Activated naive CD4-positive, alpha-beta T cell treated with anti-CD3 and anti-CD28 coated beads, Interleukin-2, amount 50 U/mL, for 72 hours (primary cell): ENCODE results near the gene MLEC. TPM values are rescaled to one million over a fixed set of nuclear protein-coding genes. Genes with fewer than 3 reads are reported as not detected.
A peak's percentile ranks its signal among the peaks of the same experiment; 100 is the strongest.

Source experiments
- ATAC-seq, 2 donors: fragments of 150-1000 bp; cut with Tn5 transposase; 2 replicates each; pipeline ENCODE4 v1.10.0; 2021; ENCODE audit warnings: mild to moderate bottlenecking in 2 of 2, moderate library complexity in 2 of 2
- DNase-seq, 2 donors: peaks; one replicate each; pipeline ENCODE4 v3.0.0; 2021 to 2022; ENCODE audit warnings: low spot score in 2 of 2
- H3K27ac Mint-ChIP-seq, 2 donors: one replicate each; pipeline ENCODE4 v1.8.0; 2022; ENCODE audit warnings: mild to moderate bottlenecking in 2 of 2, mixed read lengths in 2 of 2
- H3K36me3 Mint-ChIP-seq, 2 donors: one replicate each; pipeline ENCODE4 v1.8.0; 2022; ENCODE audit warnings: mixed read lengths in 2 of 2
- H3K9me3 Mint-ChIP-seq, 2 donors: one replicate each; pipeline ENCODE4 v1.8.0; 2022; ENCODE audit warnings: mixed read lengths in 2 of 2
- total RNA-seq, 2 donors: library from RNA; stranded (reverse); gene quantifications; one replicate each; pipeline ENCODE4 v1.2.3, GENCODE V29; 2022

Gene MLEC
- total RNA-seq, 2 donors from 2014 or later, result 51.0 to 89.9 TPM

DNA sequence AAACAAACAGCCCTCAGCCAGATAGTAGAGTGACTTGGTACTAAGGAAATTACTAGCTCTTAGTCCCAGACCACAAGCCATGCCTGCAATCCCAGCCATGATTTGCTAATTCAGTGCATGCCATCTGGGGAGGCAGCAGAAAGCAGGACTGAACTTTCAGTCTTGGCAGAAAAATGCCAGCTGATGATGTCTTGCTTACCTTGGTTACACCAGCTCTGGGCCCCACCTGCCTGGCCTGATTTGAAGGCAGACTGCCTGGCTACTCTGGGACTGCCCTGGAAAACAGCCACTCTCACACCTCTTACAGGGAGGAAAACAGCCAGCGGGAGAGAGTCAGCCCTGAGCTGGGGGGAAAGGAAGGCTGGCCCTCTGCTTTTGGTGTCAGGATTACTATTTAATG, 18.7 kb downstream of the MLEC start:
- DNase-seq, result no peak
- no peak for ATAC-seq
- peaks cover 0 to 4% of the 10 kb centered on the region in 2 donors for H3K36me3 Mint-ChIP-seq
- H3K27ac Mint-ChIP-seq, result no peak overlapping the region
- no peaks in the 10 kb centered on the region for H3K9me3 Mint-ChIP-seq

DNA sequence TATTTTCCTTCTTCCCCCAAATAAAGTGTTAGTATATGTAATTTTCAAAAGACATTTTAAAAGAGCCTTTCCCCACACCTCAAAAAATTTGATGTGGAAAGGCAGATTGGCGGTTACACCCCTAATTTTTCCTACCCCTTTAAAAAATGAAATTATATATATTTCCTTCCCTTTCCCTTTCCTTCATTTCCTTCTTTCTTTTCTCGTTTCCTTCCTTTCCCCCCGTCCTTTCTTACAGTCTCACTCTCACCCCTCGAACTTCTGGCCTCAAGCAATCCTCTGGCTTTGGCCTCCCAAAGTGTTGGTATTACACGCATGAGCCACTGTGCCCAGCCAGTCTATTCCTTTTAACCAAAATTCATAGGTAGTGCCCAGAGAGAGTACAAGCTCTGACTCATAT, 19.1 kb downstream of the MLEC start:
- Mint-ChIP-seq H3K36me3 (peaks cover 2 to 7% of the 10 kb centered on the region in 2 donors), H3K27ac (peak overlapping the region in 1 of 2 donors; percentile 6), H3K9me3 (no peaks in the 10 kb centered on the region)
- ATAC-seq (no peak), DNase-seq (no peak)

DNA sequence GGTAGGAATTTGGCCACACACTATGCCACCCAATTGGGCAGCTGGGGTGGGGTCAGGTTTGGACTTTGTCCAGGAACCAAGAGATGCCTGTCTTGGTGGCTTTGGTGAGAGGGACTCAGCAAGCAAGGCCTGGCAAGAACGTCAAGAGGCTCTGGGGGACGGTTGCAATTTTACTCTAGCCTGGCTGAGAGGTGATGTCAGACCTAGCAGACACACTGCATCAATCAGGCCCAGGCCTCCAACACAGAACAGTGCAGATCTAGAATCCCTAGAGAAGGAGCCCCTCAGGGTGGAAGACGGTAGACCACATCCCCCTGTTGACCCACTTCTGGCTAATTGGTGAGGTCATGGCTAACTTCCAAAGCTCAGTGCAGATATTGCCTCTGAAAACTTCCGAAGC, 21.7 kb downstream of the MLEC start:
- Mint-ChIP-seq H3K27ac (no peak overlapping the region), H3K36me3 (peaks cover 10% of the 10 kb centered on the region in 2 donors), H3K9me3 (no peaks in the 10 kb centered on the region)
- no peak for ATAC-seq
- no peak for DNase-seq

DNA sequence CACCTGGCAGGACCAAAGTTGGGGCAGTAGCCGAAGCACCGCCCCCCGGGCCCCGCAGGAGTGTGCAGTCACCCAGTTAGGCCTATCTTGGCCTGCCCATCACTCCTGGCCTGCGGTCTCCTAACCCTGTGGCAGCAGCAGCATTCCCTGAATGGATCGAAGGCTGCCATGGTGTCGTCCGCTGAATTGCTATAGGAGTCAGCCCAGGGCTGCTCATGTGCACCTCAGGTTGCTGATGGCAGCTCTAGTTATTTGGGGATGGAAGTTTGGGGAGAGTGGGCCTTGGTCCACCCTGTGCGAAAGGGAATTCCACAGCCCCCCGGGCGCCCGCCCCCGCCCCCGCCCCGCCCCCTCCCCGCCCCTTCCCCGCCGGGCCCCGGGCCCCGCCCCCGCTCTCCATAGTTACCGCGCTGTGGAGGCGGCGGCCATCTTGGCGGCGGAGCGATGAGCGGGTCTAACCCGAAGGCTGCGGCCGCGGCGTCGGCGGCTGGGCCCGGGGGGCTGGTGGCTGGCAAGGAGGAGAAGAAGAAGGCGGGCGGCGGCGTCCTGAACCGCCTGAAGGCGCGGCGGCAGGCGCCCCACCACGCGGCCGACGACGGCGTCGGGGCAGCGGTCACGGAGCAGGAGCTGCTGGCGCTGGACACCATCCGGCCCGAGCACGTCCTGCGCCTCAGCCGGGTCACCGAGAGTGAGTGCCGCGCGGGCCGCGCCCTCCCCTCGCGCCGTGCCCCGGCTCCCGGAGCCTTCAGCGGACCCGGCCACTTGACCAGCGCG, 23.3 kb downstream of the MLEC start, which contains the start of gene UNC119B:
TSS of gene UNC119B (plus strand) at position 428 of the 774 bp plus-strand sequence. CDS start at position 445, 17 bp downstream.
- ATAC-seq (peak; percentile 83 to 85), DNase-seq (peak; percentile 73 to 75)
- Mint-ChIP-seq H3K36me3 (peaks cover 10 to 16% of the 10 kb centered on the region in 2 donors), H3K9me3 (no peaks in the 10 kb centered on the region), H3K27ac (peak within 1 kb of the TSS; percentile 58 to 86)

GRCh38 chr12:120710805-120711296, 23.9 kb downstream of the MLEC start:
- peak in 1 of 2 donors; percentile 43 for DNase-seq
- Mint-ChIP-seq H3K27ac (peak overlapping the region; percentile 58 to 86), H3K9me3 (no peaks in the 10 kb centered on the region), H3K36me3 (peaks cover 10 to 16% of the 10 kb centered on the region in 2 donors)
- ATAC-seq, result peak; percentile 23 to 43

DNA sequence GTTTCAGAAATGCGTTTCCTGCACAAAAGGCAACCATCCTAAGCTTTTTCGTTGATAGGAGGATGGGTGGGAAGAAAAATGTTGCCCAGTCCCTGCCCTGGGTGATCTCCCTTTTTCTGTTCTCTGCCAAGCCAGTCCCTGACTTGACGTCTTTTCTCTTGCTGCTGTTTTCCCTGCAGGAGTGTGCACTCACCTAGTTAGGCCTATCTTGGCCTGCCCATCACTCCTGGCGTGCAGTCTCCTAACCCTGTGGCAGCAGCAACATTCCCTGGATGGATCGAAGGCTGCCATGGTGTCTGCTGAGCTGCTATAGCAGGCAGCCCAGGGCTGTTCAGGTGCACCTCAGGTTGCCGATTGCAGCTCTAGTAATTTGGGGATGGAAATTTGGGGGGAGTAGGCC, 24.5 kb downstream of the MLEC start:
- Mint-ChIP-seq H3K9me3 (no peaks in the 10 kb centered on the region), H3K27ac (peak overlapping the region; percentile 58 to 86), H3K36me3 (peaks cover 13 to 20% of the 10 kb centered on the region in 2 donors)
- DNase-seq, result no peak
- ATAC-seq, result no peak

GRCh38 chr12:120712610-120713009, 25.7 kb downstream of the MLEC start:
- H3K9me3 Mint-ChIP-seq, result no peaks in the 10 kb centered on the region
- ATAC-seq (no peak), DNase-seq (no peak)
- H3K27ac Mint-ChIP-seq, result no peak overlapping the region
- peaks cover 15 to 26% of the 10 kb centered on the region in 2 donors for H3K36me3 Mint-ChIP-seq

- peak; percentile 60 to 65 for ATAC-seq
- peak in 1 of 2 donors; percentile 80 for DNase-seq
- Mint-ChIP-seq H3K27ac (peak overlapping the region in 1 of 2 donors; percentile 11), H3K36me3 (peaks cover 22 to 26% of the 10 kb centered on the region in 2 donors), H3K9me3 (no peaks in the 10 kb centered on the region)
These were observed 27.0 kb downstream of the MLEC start for GRCh38 chr12:120713861-120714482.

DNA sequence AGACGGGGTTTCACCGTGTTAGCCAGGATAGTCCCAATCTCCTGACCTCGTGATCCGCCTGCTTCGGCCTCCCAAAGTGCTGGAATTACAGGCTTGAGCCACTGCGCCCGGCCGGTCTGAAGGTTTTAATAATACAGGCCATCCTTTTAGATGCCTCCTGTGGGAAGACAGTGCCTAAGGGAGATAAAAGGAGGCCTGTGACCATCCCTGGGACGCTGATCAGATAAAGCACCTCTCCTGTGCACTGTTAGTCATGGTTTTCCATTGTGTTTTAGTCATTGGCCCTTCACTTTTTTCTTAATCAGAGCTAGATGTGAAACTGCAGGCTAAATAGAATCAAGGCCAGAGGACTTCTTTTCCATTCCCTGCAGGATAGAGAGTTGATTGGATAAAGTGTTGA, 31.1 kb downstream of the MLEC start:
- no peak for DNase-seq
- H3K27ac Mint-ChIP-seq, result no peak overlapping the region
- no peaks in the 10 kb centered on the region for H3K9me3 Mint-ChIP-seq
- H3K36me3 Mint-ChIP-seq, result peaks cover 25 to 27% of the 10 kb centered on the region in 2 donors
- ATAC-seq, result no peak

GRCh38 chr12:120719072-120719471, 32.1 kb downstream of the MLEC start:
- Mint-ChIP-seq H3K9me3 (no peaks in the 10 kb centered on the region), H3K36me3 (peaks cover 21 to 25% of the 10 kb centered on the region in 2 donors), H3K27ac (no peak overlapping the region)
- DNase-seq (no peak), ATAC-seq (no peak)

GRCh38 chr12:120719496-120720233, 32.7 kb downstream of the MLEC start:
- Mint-ChIP-seq H3K9me3 (no peaks in the 10 kb centered on the region), H3K27ac (no peak overlapping the region), H3K36me3 (peaks cover 19 to 25% of the 10 kb centered on the region in 2 donors)
- ATAC-seq (no peak), DNase-seq (no peak)

GRCh38 chr12:120720234-120720986, 33.5 kb downstream of the MLEC start:
- DNase-seq (no peak), ATAC-seq (no peak)
- H3K27ac Mint-ChIP-seq, result no peak overlapping the region
- peaks cover 19 to 25% of the 10 kb centered on the region in 2 donors for H3K36me3 Mint-ChIP-seq
- H3K9me3 Mint-ChIP-seq, result no peaks in the 10 kb centered on the region

DNA sequence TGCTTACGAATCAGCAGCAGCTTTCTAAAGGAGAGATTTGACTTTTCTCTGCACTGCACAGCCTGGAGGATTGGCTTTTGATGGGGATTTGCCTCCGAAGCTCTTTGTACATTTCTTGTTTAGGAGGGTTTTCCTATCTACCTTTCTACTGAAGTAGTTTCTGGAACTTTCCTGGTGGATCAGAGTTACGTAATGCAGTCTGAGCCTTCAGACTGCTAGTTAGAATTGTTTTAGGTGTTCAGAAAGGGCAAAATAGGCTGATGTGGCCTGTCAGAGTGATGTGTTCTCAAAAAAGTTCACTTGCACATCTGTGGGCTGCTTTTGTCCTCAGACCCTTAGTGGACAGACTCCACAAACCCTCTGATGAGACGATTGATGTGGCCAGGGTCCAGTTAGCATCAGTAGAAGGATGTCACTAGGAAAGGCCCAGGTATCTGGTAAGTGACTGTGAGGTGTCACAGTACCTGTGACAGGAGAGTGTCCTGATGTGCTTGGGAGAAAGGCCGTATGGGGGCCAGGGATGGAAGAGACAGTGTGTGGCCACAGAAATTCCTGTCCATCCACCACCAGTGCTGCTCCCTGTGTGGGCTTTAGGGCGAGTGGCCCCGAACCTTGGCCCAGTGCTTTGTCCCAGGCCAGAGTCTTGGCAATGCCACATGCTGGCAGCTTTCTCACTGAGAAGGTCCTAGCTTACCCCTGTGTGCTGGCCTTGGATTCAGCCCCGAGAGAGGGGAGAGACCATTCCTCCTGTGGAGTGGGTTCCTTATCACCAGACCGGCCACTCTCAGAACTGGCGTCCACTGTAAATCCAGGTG, 34.2 kb downstream of the MLEC start:
- peak overlapping the region in 1 of 2 donors; percentile 19 for H3K27ac Mint-ChIP-seq
- peaks cover 17 to 24% of the 10 kb centered on the region in 2 donors for H3K36me3 Mint-ChIP-seq
- no peak for DNase-seq

DNA sequence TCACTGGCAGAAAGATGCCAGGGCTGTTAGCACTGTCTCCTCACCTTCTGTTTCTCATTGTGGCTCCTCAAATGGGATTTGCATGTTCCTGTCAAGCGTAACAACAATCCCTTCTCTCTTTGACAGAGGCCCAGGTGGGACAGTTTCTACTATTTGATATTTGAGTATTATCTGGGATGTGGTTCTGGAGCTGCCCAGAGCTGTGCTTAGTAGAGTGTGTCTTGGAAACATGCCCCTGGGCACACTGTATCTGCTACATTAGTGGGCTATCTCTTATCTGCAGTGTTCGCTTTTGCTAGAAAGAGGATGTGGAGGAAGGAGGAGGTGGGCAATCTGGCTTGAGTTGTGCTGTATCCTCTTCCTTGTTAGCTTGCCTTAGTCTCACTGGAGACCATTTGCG, 34.9 kb downstream of the MLEC start:
- DNase-seq (no peak), ATAC-seq (no peak)
- H3K36me3 Mint-ChIP-seq, result peaks cover 11 to 20% of the 10 kb centered on the region in 2 donors
- H3K27ac Mint-ChIP-seq, result peak overlapping the region in 1 of 2 donors; percentile 13
- no peaks in the 10 kb centered on the region for H3K9me3 Mint-ChIP-seq

More for the DNA sequence above, 34.2 kb downstream of the MLEC start:
- no peaks in the 10 kb centered on the region for H3K9me3 Mint-ChIP-seq
- ATAC-seq, result no peak

DNA sequence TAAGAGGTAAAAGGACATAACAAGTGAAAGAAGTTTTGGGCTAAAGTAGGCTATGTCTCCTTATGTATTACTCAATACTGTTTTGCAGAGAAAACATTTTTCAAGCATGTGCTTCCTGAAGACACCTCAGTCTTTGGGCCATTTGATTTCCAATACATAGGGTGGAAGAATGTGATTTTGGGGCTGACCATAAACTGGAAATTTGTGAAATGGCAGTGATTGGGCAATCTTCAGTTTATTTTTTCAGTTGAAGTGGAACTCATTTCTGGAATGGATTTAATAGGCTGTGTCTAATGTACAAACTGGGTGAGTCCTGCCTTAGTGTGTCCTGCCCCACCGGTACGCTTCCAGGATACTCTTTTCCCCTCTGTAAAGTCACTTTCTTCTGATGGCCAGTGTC, 35.8 kb downstream of the MLEC start:
- no peak for ATAC-seq
- Mint-ChIP-seq H3K36me3 (peaks cover 10 to 20% of the 10 kb centered on the region in 2 donors), H3K9me3 (no peaks in the 10 kb centered on the region), H3K27ac (no peak overlapping the region)
- no peak for DNase-seq
